GM12891 (cell line): Measurements from ENCODE around the gene SPTLC2.

Source experiments
- PAX5 ChIP-seq: IDR thresholded peaks from 2 replicates; pipeline ENCODE4 v1.6.1; 2011; ENCODE audit warnings: low read length, moderate library complexity, mild to moderate bottlenecking; ENCODE audit not compliant: insufficient read depth, severe bottlenecking
- POLR2A ChIP-seq: IDR thresholded peaks from 2 replicates; pipeline ENCODE4 v1.6.1; 2011; ENCODE audit warnings: low read depth, low read length, control low read depth
- POLR2AphosphoS5 ChIP-seq: IDR thresholded peaks from 2 replicates; pipeline ENCODE4 v1.6.1; 2011; ENCODE audit warnings: low read depth, low read length, control low read depth
- SPI1 ChIP-seq: IDR thresholded peaks from 2 replicates; pipeline ENCODE4 v1.6.1; 2011; ENCODE audit warnings: low read depth, low read length, control low read depth
- TAF1 ChIP-seq: IDR thresholded peaks from 2 replicates; pipeline ENCODE4 v1.6.1; 2011; ENCODE audit warnings: low read depth, low read length, control low read depth

DNA sequence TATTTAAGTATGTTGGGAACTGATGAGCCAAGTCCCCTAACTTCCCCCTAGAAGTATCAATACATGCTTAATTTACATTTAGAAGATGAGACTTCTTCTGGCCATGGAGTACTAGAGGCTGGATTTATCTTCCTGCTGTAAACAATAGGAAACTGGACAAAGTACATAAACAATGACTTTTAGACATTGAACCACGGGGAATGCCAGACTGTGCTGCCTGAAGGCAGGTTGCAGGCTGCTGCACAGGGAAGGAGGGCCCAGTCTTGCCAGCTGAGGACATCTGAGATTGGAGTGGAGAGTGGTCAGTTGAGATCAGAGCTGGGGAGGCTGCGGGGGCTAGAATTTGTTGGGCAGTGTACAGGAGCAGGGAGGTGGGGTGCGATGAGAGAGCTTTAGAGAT lies 93.3 kb downstream of the SPTLC2 start:
- TF ChIP-seq POLR2AphosphoS5 = no peak
- TF ChIP-seq POLR2A = no peak
- TF ChIP-seq PAX5 = no peak
- TF ChIP-seq TAF1 = no peak
- no peak for TF ChIP-seq SPI1
